Fibroblast of mammary gland (primary cell): ENCODE results near the gene NME9.

Experiments used
- DNase-seq: peaks from one replicate; pipeline ENCODE4 v3.0.0-alpha.2; 2010; ENCODE audit warnings: low read depth
- H3K4me3 ChIP-seq: 2 replicates; pipeline ENCODE4 v1.5.1; 2011; ENCODE audit warnings: low read depth, mild to moderate bottlenecking, low read length, moderate library complexity; ENCODE audit not compliant: control insufficient read depth
- TF ChIP-seq, protein P1 (sequence below): conservative IDR thresholded peaks from 2 replicates; pipeline ENCODE4 v1.5.1; 2011; ENCODE audit warnings: low read depth, low read length, inconsistent platforms; ENCODE audit not compliant: control insufficient read depth, insufficient read depth

NME9 gene

DNA sequence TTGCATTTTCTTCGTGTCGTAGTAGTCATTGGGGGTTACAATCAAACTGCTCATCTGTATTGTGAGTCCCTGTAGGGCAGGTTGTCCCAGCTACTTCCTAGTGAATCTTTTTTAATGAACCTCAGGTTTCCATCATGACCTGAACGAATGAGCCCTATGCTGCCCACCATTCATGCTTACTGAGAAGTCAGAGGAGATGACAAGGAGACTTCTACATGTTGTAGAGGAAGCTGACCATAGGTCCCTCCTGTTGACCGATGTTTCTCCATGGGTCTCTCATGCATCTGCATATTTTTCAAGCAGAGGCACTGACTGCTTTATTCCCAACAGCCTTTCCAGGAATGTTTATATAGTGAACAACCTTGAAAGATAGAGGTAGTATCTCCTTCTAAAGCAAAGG is 5.0 kb upstream of the NME9 start:
- no peak overlapping the region for H3K4me3 ChIP-seq
- no peak for DNase-seq
- TF ChIP-seq, protein P1, sequence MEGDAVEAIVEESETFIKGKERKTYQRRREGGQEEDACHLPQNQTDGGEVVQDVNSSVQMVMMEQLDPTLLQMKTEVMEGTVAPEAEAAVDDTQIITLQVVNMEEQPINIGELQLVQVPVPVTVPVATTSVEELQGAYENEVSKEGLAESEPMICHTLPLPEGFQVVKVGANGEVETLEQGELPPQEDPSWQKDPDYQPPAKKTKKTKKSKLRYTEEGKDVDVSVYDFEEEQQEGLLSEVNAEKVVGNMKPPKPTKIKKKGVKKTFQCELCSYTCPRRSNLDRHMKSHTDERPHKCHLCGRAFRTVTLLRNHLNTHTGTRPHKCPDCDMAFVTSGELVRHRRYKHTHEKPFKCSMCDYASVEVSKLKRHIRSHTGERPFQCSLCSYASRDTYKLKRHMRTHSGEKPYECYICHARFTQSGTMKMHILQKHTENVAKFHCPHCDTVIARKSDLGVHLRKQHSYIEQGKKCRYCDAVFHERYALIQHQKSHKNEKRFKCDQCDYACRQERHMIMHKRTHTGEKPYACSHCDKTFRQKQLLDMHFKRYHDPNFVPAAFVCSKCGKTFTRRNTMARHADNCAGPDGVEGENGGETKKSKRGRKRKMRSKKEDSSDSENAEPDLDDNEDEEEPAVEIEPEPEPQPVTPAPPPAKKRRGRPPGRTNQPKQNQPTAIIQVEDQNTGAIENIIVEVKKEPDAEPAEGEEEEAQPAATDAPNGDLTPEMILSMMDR: no peak

GRCh38 chr3:138332472-138333073 is 2.9 kb upstream of the NME9 start:
- DNase-seq: peak; percentile 63
- TF ChIP-seq, protein P1: peak; percentile 70
- no peak overlapping the region for H3K4me3 ChIP-seq

DNA sequence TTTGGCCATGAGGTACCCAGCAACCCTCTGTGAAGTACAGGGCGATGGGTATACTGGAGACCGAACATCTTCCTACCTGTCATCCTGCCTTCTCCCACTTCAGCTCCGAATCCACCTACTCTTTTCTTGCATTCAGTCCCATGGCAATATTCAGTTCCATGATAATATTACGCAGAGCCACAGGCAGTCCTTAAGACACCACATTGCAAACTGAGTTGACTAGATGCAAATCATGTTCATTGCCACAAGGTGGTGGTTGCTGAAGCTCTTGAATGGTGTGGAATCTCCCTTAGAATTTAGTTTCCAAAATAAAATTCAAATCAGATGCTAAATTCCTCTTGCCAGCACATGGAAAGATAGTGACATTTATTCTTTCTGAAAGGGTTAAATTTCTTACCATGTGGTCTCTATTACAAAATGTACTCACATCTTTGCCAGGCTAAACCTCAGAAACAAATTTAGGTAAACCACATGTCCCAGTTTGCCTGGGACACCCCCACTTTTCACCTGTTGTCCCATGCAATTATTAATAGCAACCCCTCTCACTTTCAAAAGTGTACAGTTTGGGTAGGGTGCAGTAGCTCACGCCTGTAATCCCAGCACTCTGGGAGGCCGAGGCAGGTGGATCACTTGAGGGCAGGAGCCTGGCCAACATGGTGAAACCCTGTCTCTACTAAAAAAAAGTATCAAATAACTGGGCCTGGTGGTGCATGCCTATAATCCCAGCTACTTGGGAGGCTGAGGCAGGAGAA is 1.7 kb upstream of the NME9 start:
- no peak overlapping the region for H3K4me3 ChIP-seq
- TF ChIP-seq, protein P1: peak; percentile 28
- peak; percentile 41 for DNase-seq

DNA sequence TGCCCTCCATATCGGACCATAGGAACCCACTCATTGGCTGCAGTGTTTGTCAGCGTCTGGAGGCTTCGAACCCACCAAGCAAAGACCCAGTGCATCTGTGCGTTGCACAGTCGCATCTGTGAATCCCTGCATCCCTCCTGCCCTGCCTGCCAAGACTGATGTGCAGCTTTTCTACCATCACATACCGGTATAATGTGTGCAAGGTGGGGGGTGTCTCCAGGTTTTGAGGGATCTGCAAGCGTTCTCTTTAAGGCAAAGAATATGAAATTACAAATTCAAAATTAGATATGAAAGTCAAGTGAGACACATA is 288 bp upstream of the NME9 start:
- H3K4me3 ChIP-seq: peak overlapping the region; percentile 18
- DNase-seq: no peak
- TF ChIP-seq, protein P1: no peak

- TF ChIP-seq, protein P1: peak; percentile 23
- H3K4me3 ChIP-seq: no peak overlapping the region
- peak; percentile 53 for DNase-seq
These were observed 1.3 kb downstream of the NME9 start for GRCh38 chr3:138328341-138328740.

GRCh38 chr3:138327831-138328230 is 1.8 kb downstream of the NME9 start:
- DNase-seq: no peak
- TF ChIP-seq, protein P1: no peak
- no peak overlapping the region for H3K4me3 ChIP-seq
